ENCODE data around the gene NCF2. TPM values are rescaled to one million over a fixed set of nuclear protein-coding genes. Genes with fewer than 3 reads are reported as not detected.

Gene NCF2
- total RNA-seq, 1 experiment from 2014 or later = not detected

GRCh38 chr1:183632964-183633363 lies 42.7 kb upstream of the NCF2 start:
- peaks cover 25% of the 10 kb centered on the region for H3K4me1 ChIP-seq (ENCODE audit: insufficient read depth, low read length, poor library complexity, severe bottlenecking)
- intact Hi-C loops (cut with micrococcal nuclease; ENCODE audit: unreplicated experiment) = no loop called here
- peak overlapping the region; percentile 88 for H3K27ac ChIP-seq (ENCODE audit: low read depth, low read length, poor library complexity, severe bottlenecking)
- H3K4me3 ChIP-seq (ENCODE audit: low read depth, low read length, poor library complexity, severe bottlenecking) = peak overlapping the region; percentile 76
- CTCF ChIA-PET = interaction anchor here (1.2 to 2.1 kb wide), 3 partner anchors 23 to 283 kb away, joined by 4 to 16 read pairs (median 7); no protein-coding TSS in a partner anchor
- no peak for DNase-seq (ENCODE audit: low spot score)
- no peak for TF ChIP-seq EZH2 (IDR thresholded peaks at IDR 0.05; ENCODE audit: borderline replicate concordance, low read depth, low read length, poor library complexity, severe bottlenecking)
- TF ChIP-seq CTCF (conservative IDR thresholded peaks at IDR 0.05; ENCODE audit: low read depth, low read length) = no peak
- H3K9me3 ChIP-seq (ENCODE audit: low read depth, low read length, poor library complexity, severe bottlenecking) = no peaks in the 10 kb centered on the region
- POLR2A ChIA-PET (ENCODE audit: low non-redundant PET) = no interaction called here
- H3K27me3 ChIP-seq (replicated peaks; ENCODE audit: insufficient read depth, low read depth, low read length, poor library complexity) = no peaks in the 10 kb centered on the region
- H3K36me3 ChIP-seq (ENCODE audit: insufficient read depth, low read length, poor library complexity, severe bottlenecking) = peaks cover 41% of the 10 kb centered on the region
- no TSS peak for BruUV-seq (replicated peaks)

GRCh38 chr1:183632114-183632513 lies 41.9 kb upstream of the NCF2 start:
- ChIA-PET POLR2A (ENCODE audit: low non-redundant PET) (no interaction called here), CTCF (interaction anchor here (1.6 kb wide), 1 partner anchor 23 kb away, joined by 4 read pairs; no protein-coding TSS in a partner anchor)
- Histone ChIP-seq H3K27me3 (replicated peaks; ENCODE audit: insufficient read depth, low read depth, low read length, poor library complexity) (no peaks in the 10 kb centered on the region), H3K4me1 (ENCODE audit: insufficient read depth, low read length, poor library complexity, severe bottlenecking) (peaks cover 25% of the 10 kb centered on the region), H3K36me3 (ENCODE audit: insufficient read depth, low read length, poor library complexity, severe bottlenecking) (peaks cover 47% of the 10 kb centered on the region), H3K4me3 (ENCODE audit: low read depth, low read length, poor library complexity, severe bottlenecking) (peak overlapping the region; percentile 76), H3K27ac (ENCODE audit: low read depth, low read length, poor library complexity, severe bottlenecking) (peak overlapping the region; percentile 88), H3K9me3 (ENCODE audit: low read depth, low read length, poor library complexity, severe bottlenecking) (no peaks in the 10 kb centered on the region)
- no TSS peak for BruUV-seq (replicated peaks)
- DNase-seq (ENCODE audit: low spot score) = no peak
- TF ChIP-seq EZH2 (IDR thresholded peaks at IDR 0.05; ENCODE audit: borderline replicate concordance, low read depth, low read length, poor library complexity, severe bottlenecking) = no peak
- TF ChIP-seq CTCF (conservative IDR thresholded peaks at IDR 0.05; ENCODE audit: low read depth, low read length) = no peak
- intact Hi-C loops (cut with micrococcal nuclease; ENCODE audit: unreplicated experiment) = no loop called here

- peaks cover 20% of the 10 kb centered on the region for H3K4me1 ChIP-seq (ENCODE audit: insufficient read depth, low read length, poor library complexity, severe bottlenecking)
- H3K4me3 ChIP-seq (ENCODE audit: low read depth, low read length, poor library complexity, severe bottlenecking) = no peak overlapping the region
- CTCF ChIA-PET = no interaction called here
- no peak for DNase-seq (ENCODE audit: low spot score)
- H3K36me3 ChIP-seq (ENCODE audit: insufficient read depth, low read length, poor library complexity, severe bottlenecking) = peaks cover 60% of the 10 kb centered on the region
- no peak for TF ChIP-seq CTCF (conservative IDR thresholded peaks at IDR 0.05; ENCODE audit: low read depth, low read length)
- no peak for TF ChIP-seq EZH2 (IDR thresholded peaks at IDR 0.05; ENCODE audit: borderline replicate concordance, low read depth, low read length, poor library complexity, severe bottlenecking)
- peak overlapping the region; percentile 4 for H3K27ac ChIP-seq (ENCODE audit: low read depth, low read length, poor library complexity, severe bottlenecking)
- intact Hi-C loops (cut with micrococcal nuclease; ENCODE audit: unreplicated experiment) = no loop called here
- no TSS peak for BruUV-seq (replicated peaks)
- no peaks in the 10 kb centered on the region for H3K9me3 ChIP-seq (ENCODE audit: low read depth, low read length, poor library complexity, severe bottlenecking)
- POLR2A ChIA-PET (ENCODE audit: low non-redundant PET) = no interaction called here
- H3K27me3 ChIP-seq (replicated peaks; ENCODE audit: insufficient read depth, low read depth, low read length, poor library complexity) = no peaks in the 10 kb centered on the region
Observed at GRCh38 chr1:183630748-183631147, 40.5 kb upstream of the NCF2 start.

All from A673 (cell line).